ENCODE data around the gene OTOG. TPM values are rescaled to one million over a fixed set of nuclear protein-coding genes. Genes with fewer than 3 reads are reported as not detected.
A peak's percentile ranks its signal among the peaks of the same experiment; 100 is the strongest.

OTOG gene
- total and polyA plus RNA-seq, 2 of the 8 experiments (the other 6 are each of a cell fraction or from before 2014, with no cell fraction given): 0.41 to 1.5 TPM

DNA sequence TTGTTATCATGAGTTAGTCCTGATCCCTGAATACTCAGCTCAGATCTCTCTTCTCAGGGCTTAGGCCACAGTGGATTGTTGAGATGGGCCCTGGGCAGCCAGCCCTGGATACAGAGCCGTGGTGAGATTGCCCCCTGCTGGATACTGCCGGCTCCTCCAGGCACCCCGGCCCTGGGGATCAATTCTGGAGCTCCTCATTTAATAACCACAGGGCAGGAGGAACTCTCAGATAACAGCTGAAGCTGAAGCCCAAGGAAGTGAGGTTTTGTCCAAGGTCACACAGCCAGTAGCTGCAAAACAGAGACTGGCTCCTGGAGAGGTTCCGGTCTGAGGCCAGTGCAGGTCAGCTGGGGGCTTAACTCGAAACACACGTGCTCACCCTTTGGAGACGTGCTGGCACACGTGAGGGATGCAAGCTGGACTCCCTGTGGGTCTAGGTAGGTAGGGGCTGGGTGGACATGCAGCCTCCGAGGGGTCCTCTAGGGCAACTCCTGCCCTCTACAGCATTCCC, 18.8 kb upstream of the OTOG start (continued):
- TF ChIP-seq RXRA (IDR thresholded peaks at IDR 0.05; ENCODE audit: insufficient read depth, low read depth, low read length) (no peak), MAFK (IDR thresholded peaks at IDR 0.05; ENCODE audit: low read depth, low read length) (no peak), RAD21 (IDR thresholded peaks at IDR 0.05 in 1 of 2, conservative IDR thresholded peaks at IDR 0.05 in 1 of 2; ENCODE audit: low read depth in 2 of 2, low read length in 2 of 2) (peak; percentile 85 to 91)
